Activated CD8-positive, alpha-beta T cell treated with anti-CD3 and anti-CD28 coated beads for 36 hours (primary cell): ENCODE results near the gene CAPN12. TPM values are rescaled to one million over a fixed set of nuclear protein-coding genes. Genes with fewer than 3 reads are reported as not detected.
A peak's percentile ranks its signal among the peaks of the same experiment; 100 is the strongest.

Experiments used
- ATAC-seq: fragments of 200-7000 bp; cut with Tn5 transposase; one replicate; pipeline ENCODE4 v1.10.0; 2021; ENCODE audit warnings: mild to moderate bottlenecking, moderate library complexity
- CTCF ChIA-PET: fragments of 350-600 bp; sonication (Branson Sonifier 250); formaldehyde crosslinking; loops from one replicate; lab custom pipeline; 2021; ENCODE audit warnings: antibody characterized with exemption; lab: Charles Lee
- POLR2A ChIA-PET: fragments of 350-600 bp; sonication (Branson Sonifier 250); formaldehyde crosslinking; loops from one replicate; lab custom pipeline; 2021; ENCODE audit warnings: antibody characterized with exemption; lab: Charles Lee
- DNase-seq: peaks from one replicate; pipeline ENCODE4 v3.0.0-alpha.2; 2020
- H3K27ac Mint-ChIP-seq: one replicate; pipeline ENCODE4 v1.8.0; 2021; ENCODE audit warnings: mild to moderate bottlenecking, mixed read lengths
- H3K27me3 Mint-ChIP-seq: one replicate; pipeline ENCODE4 v1.8.0; 2021; ENCODE audit warnings: mixed read lengths
- H3K36me3 Mint-ChIP-seq: one replicate; pipeline ENCODE4 v1.8.0; 2021; ENCODE audit warnings: low read depth, mixed read lengths
- H3K4me1 Mint-ChIP-seq: one replicate; pipeline ENCODE4 v1.8.0; 2021; ENCODE audit warnings: low read depth, mixed read lengths
- H3K4me3 Mint-ChIP-seq: one replicate; pipeline ENCODE4 v1.8.0; 2021; ENCODE audit warnings: mild to moderate bottlenecking, moderate library complexity, mixed read lengths
- H3K9me3 Mint-ChIP-seq: one replicate; pipeline ENCODE4 v1.8.0; 2021; ENCODE audit warnings: mixed read lengths
- intact Hi-C: fragments of 100-400 bp; cut with micrococcal nuclease; formaldehyde crosslinking; loops from one replicate; pipeline ENCODE4 v1.10.0; 2022
- total RNA-seq, 2 experiments: library from RNA; stranded (reverse); gene quantifications; one replicate each; pipeline ENCODE4 v1.2.3, GENCODE V29; 2021
- TF ChIP-seq, protein P1 (sequence below): fragments of 200-600 bp; IDR thresholded peaks from one replicate; pipeline ENCODE4 v1.8.0; 2022; ENCODE audit warnings: antibody characterized with exemption, mild to moderate bottlenecking

The CAPN12 gene
- total RNA-seq, 2 experiments from 2014 or later = 19.6 to 22.7 TPM

DNA sequence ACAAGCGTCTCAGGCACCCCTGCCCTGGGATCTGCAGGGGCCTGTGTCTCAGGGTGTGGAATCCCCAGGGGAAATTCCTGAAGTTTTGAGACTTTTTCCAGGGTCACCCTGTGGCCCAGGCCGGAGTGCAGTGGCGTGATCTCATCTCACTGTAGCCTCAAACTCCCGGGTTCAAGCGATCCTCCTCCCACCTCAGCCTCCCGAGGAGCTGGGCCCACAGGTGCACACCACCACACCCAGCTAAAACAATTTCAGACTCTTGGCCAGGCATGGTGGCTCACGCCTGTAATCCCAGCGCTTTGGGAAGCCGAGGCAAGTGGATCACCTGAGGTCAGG lies 4.0 kb downstream of the CAPN12 start:
- H3K27me3 Mint-ChIP-seq = peaks cover 4% of the 10 kb centered on the region
- H3K4me3 Mint-ChIP-seq = no peak overlapping the region
- no peak for ATAC-seq
- H3K9me3 Mint-ChIP-seq = no peaks in the 10 kb centered on the region
- intact Hi-C loops = no loop called here
- no peak overlapping the region for H3K27ac Mint-ChIP-seq
- no peak for DNase-seq
- ChIA-PET CTCF (no interaction called here), POLR2A (interaction anchor here (0.5 kb wide), 1 partner anchor 10 kb away, joined by 3 read pairs; no protein-coding TSS in a partner anchor)
- H3K36me3 Mint-ChIP-seq = no peaks in the 10 kb centered on the region
- TF ChIP-seq, protein P1, sequence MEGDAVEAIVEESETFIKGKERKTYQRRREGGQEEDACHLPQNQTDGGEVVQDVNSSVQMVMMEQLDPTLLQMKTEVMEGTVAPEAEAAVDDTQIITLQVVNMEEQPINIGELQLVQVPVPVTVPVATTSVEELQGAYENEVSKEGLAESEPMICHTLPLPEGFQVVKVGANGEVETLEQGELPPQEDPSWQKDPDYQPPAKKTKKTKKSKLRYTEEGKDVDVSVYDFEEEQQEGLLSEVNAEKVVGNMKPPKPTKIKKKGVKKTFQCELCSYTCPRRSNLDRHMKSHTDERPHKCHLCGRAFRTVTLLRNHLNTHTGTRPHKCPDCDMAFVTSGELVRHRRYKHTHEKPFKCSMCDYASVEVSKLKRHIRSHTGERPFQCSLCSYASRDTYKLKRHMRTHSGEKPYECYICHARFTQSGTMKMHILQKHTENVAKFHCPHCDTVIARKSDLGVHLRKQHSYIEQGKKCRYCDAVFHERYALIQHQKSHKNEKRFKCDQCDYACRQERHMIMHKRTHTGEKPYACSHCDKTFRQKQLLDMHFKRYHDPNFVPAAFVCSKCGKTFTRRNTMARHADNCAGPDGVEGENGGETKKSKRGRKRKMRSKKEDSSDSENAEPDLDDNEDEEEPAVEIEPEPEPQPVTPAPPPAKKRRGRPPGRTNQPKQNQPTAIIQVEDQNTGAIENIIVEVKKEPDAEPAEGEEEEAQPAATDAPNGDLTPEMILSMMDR = no peak
- peaks cover 24% of the 10 kb centered on the region for H3K4me1 Mint-ChIP-seq

DNA sequence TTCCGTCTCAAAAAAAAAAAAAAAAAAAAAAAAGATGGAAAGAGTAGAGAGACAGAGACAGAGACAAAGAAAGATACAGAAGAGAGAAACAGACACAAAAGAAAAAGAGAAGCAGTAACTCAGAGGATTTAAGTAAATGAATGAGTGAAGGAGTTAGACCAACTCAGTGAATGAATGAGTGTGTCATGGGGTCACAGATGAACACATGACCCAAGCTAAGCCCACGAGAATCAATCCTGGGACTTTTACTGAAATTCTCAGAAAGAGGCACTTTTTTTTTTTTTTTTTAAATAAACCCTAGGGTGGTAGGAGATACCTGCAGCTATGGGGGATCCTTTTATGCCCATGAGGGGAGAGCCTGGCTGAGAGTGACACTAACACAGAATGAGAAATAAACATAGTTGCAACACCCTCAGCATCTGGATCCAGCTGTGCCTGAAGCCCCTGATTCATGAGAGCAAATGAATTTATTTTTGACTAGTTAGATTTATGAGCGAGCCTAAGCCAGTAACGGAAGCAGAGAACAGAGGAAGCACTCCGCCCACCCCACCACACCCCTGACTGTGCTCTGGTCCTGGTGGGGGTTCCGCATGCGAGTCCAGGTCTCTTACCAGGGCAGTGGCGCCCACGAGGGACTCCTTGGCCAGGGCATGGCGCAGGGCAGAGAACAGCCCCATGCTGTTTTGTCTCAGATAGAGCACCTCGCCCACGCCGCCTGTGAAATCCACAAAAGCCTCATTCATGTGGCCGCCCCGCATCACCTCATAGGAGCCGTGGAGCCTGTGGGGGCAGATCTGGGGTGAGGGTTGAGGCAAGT lies 4.6 kb downstream of the CAPN12 start:
- Mint-ChIP-seq H3K4me3 (no peak overlapping the region), H3K27me3 (peaks cover 4% of the 10 kb centered on the region), H3K4me1 (peaks cover 30% of the 10 kb centered on the region), H3K9me3 (no peaks in the 10 kb centered on the region), H3K27ac (no peak overlapping the region), H3K36me3 (no peaks in the 10 kb centered on the region)
- CTCF ChIA-PET = interaction anchor here (1.0 kb wide), 1 partner anchor 10 kb away, joined by 3 read pairs; no protein-coding TSS in a partner anchor
- DNase-seq (peak; percentile 67), ATAC-seq (peak; percentile 11)
- intact Hi-C loops = loop anchor here (10.0 kb wide), 2 partner anchors 105 to 195 kb away; partner anchors contain the start of genes HNRNPL, MRPS12 and SARS2
- TF ChIP-seq, protein P1 = no peak
- POLR2A ChIA-PET = no interaction called here

DNA sequence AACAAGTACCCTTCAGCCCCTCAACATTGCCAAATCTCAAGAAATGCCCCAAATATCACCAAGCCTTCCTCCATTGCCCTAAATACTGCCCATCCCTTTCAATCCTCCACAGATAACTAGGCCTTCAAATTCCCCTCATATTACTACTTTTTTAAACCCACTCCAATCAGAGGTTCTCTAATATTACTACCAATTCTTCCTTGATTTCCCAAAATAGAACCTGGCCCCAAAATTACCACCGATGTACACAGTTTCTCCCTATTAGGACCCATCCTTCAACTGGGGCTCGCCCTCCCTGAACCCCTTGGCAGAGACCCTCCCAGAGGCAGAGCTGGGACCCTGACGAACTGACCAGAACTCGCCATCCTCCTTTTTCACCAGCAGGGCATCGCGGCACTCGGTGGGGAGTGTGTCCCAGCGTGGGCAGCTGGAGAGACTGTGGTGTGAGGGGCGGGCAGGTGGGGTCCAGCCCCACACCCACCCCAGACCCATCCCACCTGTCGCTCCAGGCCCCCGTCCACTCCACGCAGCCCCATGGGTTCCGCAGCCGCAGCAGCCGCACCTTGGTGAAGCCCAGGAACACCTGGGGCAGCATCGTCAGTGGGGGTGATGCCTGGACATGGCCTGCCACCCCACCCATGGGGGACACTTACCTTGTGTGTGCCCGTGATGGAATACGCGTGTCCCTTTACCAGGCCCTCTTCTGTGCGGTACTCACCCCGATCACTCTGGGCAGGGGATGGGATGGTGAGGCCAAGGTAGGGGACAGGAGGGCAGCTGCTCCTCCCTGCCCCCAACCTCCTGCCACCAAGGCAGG lies 6.1 kb downstream of the CAPN12 start:
- Mint-ChIP-seq H3K4me1 (peaks cover 44% of the 10 kb centered on the region), H3K27me3 (peaks cover 4% of the 10 kb centered on the region), H3K9me3 (no peaks in the 10 kb centered on the region), H3K27ac (peak overlapping the region; percentile 57), H3K4me3 (peak overlapping the region; percentile 64), H3K36me3 (no peaks in the 10 kb centered on the region)
- ChIA-PET POLR2A (interaction anchor here (0.8 kb wide), 1 partner anchor 61 kb away, joined by 4 read pairs; no protein-coding TSS in a partner anchor), CTCF (no interaction called here)
- ATAC-seq (no peak), DNase-seq (no peak)
- TF ChIP-seq, protein P1 = no peak
- intact Hi-C loops = loop anchor here (10.0 kb wide), 2 partner anchors 107 to 197 kb away; partner anchors contain the start of genes HNRNPL, MRPS12 and SARS2

DNA sequence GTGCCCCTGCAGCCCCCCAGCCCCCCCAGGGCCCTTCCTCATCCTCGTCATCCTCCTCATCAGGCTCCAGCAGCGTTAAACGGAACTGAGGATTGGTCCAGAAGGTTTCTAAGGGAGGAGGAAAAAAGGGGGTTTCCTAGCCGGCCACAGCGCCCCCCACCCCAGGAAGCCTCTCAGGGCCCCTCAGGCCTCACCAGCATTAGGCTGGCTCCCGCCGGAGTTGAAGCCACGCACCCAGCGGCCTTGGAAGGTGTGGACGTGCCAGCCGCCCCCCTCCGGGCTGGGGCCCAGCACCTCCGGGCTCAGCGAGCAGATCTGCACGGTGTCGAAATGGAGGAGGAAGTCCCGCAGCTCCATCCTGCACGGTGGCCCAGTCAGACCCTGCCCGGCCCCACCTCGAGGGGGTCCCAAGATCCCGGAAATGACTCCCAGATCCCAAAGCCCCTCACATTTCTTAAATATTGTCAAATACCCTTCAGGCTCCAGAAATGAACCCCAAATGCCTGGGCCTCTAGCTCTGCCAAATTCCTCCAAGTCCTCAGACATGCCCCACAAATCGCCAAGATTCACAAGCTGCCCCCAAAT lies 6.9 kb downstream of the CAPN12 start:
- Mint-ChIP-seq H3K27me3 (peaks cover 4% of the 10 kb centered on the region), H3K36me3 (no peaks in the 10 kb centered on the region), H3K27ac (peak overlapping the region; percentile 57), H3K4me1 (peaks cover 44% of the 10 kb centered on the region), H3K9me3 (no peaks in the 10 kb centered on the region), H3K4me3 (peak overlapping the region; percentile 64)
- TF ChIP-seq, protein P1 = no peak
- ChIA-PET POLR2A (interaction anchor here (0.7 to 1.3 kb wide), 3 partner anchors 61 to 142 kb away, joined by 3 to 4 read pairs (median 3); no protein-coding TSS in a partner anchor), CTCF (no interaction called here)
- no peak for ATAC-seq
- DNase-seq = peak; percentile 22
- intact Hi-C loops = loop anchor here (10.0 kb wide), 2 partner anchors 107 to 197 kb away; partner anchors contain the start of genes HNRNPL, MRPS12 and SARS2
